Stimulated activated CD8-positive, alpha-beta memory T cell treated with anti-CD3 and anti-CD28 coated beads, Interleukin-15, amount 100 ng/mL, for 4 hours (primary cell): ENCODE results near the gene CARF.
"Not testable (repeated sequence)": the region's sequence is repeated elsewhere in the genome, so short reads cannot be mapped to it uniquely, and the experiment has no call there.

Experiments
- DNase-seq, 2 donors: peaks; one replicate each; pipeline ENCODE4 v3.0.0-alpha.2; 2020; ENCODE audit warnings: low read depth in 2 of 2

The CARF gene

DNA sequence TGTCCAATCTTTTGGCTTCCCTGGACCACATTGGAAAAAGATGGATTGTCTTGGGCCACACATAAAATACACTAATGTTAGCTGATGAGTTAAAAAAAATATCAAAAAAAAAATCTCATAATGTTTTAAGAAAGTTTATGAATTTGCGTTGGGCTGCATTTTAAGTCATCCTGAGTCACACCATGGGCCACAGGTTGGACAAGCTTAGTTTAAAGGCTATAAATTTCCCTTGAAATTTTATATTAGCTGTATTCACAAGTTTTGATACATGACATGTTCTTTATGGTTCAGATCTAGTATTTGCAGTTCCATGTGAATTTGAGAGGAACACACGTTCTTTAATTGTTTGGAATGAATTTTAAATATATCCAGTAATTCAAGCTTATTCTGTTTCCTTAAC lies 21.9 kb downstream of the CARF start:
- no peak for DNase-seq

DNA sequence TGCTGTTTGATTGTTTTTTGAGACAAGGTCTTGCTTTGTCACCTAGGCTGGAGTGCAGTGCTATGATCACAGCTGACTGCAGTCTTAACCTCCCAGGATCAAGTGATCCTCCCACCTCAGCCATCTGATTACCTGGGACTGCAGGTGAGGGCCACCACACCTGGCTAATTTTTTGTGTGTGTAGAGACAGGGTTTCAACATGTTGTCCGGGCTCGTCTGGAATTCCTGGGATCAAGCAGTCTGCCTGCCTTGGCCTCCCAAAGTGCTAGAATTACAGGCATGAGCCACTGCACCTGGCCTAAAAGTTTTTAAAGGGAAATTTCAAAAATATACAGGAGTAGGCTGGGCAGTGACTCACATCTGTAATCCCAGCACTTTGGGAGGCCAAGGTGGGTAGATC lies 22.4 kb downstream of the CARF start:
- DNase-seq = no peak

DNA sequence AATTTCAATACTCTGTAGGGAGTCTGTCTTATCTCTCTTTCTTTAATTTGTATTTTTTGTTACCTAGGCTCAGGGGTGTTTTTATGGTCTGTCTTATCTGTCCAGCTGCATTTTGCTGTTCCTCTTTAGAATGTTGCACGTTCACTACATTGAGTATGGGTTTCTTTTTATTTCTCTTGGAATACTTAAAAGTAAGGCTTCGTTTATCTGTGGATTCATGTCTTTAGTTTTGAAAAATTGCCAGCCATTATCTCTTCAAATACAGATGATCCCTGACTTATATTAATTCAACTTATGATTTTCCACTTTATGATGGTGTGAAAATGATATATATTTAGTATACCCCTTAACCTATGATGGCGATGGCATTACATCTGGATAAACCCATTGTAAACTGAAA lies 26.9 kb downstream of the CARF start:
- DNase-seq = no peak

DNA sequence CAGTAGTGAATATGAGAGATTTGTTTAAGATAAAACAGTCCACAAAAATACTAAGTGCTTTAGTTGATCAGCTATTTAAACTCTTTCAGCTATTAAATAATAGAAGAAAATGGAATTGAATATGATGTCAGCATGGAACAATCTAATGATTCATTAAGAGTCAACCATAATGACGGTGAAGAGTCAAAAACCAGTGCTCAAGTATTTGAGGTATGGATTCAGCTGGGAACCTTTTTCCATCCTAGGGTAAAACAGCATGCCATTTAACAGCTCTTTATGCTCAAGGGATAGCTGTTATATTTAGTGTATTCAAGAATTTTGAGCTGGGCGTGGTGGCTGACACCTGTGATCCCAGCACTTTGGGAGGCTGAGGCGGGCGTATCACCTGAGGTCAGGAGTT lies 29.7 kb downstream of the CARF start:
- no peak for DNase-seq

DNA sequence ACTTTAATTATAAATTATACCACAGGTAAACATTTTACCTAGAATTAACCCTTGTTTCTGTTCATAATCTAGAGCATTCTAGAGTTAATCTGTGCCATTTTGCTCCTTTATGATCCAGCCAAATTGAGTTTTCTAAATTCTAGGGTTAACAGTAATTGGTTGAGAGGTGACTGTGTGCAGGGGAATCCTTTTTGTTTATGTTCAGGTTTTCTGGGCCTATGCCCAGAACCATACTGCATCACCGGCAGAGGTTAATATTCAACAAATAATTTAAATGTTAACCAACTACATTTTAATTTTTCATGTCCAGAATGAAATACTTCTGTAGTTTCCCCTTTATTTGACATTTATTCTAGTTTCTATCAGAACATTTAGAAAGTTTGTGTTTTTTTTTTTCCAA lies 32.3 kb downstream of the CARF start:
- DNase-seq = no peak

DNA sequence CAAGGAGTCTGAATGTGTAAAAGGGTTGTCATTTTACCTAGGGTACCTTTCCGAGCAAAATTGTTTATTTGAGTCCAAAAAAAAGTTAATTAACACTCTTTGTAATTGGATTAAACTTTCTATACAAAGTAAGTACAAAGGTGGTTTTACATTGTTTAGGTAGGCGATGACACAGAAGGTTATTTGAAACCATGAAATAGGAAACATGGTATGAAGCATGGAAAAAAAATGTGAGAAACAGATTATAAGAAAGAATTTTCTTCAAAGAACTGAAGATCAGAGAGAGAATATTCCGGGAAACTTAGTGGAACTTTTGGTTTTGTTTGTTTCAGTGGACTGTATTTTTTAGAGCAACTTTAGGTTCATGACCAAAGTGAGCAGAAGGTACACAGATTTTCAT lies 32.7 kb downstream of the CARF start:
- no peak for DNase-seq

DNA sequence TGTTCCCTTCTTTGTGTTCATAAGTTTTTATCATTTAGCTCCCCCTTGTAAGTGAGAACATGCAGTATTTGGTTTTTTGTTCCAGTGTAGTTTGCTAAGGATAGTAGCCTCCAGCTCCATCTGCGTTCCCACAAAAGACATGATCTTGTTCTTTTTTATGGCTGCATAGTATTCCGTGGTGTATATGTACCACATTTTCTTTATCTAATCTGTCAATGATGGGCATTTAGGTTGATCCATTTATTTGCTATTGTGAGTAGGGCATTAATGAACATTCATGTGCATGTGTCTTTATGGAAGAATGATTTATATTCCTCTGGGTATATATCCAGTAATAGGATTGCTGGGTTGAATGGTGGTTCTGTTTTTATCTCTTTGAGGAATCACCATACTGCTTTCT lies 33.4 kb downstream of the CARF start:
- no peak for DNase-seq

DNA sequence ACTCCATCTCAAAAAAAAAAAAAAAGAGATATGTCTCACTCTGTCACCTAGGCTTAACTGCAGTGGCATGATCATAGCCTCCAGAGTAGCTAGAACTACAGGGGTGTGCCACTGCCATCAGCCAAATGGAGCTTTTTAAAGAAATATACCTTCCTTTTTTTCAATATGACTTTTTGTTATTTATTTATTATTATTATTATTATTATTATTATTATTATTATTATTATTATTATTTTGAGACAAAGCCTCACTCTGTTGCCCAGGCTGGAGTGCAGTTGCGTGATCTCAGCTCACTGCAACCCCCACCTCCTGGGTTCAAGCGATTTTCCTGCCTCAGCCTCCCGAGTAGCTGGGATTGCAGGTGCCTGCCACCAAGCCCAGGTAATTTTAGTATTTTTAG lies 37.3 kb downstream of the CARF start:
- DNase-seq = not testable (repeated sequence)

DNA sequence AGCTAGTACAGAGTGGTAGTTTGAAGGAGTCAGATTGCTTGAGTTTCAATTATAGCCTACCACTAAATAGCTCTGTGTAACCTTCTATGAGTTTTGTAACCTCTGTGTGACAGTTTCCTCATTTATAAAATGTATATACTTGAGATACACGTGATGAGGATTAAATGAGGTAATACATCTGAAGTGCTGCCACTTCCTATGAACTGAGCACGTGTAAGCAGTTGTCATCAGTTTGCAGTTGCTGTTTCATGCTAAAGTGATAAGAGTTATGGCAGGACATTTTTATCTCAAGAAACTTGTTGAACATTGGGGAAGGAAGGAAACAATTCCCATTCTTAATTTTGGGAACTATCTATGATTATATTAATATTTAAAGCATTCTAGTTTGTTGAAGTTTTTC lies 38.5 kb downstream of the CARF start:
- DNase-seq = no peak

DNA sequence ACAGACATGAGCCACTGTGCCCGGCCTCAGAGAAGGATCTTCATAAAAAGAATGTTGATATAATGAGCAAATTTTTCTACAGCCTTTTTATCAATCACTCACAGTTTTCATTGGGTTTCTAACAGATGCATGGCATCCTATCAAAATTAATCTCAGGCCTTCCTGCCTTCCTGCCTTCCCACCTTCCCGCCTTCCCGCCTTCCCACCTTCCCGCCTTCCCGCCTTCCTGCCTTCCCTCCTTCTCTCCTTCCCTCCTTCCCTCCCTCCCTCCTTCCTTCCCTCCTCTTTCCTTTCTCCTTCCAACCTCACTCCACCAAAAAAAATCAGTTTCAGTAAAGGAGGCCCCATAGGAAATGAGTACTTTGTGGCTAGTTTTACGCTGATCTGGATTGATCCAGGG lies 48.4 kb downstream of the CARF start:
- DNase-seq = no peak

DNA sequence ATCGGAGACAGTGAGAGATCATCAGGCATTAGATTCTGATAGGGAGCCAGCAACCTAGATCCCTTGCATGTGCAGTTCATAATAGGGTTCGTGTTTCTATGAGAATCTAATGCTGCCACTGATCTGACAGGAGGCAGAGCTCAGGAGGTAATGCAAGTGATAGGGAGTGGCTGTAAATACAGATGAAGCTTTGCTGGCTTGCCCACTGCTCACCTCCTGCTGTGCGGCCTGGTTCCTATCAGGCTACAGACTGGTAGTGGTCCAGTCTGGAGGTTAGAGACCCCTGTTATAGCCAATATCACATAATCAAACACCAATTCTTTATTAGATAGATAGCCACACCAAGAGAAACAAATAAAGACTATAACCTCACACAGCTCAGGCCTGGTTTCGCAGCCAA lies 51.6 kb downstream of the CARF start:
- DNase-seq = no peak

DNA sequence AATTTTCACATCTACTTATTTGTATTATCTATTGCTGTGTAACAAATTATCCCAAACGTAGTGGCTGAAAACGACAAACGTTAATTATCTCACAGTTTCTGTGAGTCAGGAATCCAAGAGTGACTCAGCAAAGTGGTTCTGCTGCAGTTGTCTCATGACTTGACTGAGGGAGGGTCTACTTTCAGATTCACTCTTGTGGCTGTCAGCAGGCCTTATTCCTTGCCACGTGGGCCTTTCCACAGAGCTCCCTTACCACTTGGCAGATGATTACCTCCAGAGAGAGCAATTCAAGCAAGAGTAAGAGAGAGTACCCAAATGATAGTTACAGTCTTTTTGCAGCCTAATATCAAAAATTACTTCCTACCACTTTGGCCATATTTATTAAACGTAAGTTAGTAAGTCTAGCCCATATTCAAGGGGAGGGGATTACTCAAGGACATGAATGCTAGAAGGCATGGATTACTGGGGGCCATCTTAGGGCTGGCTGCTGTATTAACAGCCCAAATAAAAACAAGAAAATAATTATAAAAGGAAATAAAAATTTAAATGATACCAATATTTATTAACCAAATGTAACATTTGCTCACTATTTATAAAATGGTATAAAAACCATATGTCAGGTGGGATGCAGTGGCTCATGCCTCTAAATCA lies 53.9 kb downstream of the CARF start:
- no peak for DNase-seq

DNA sequence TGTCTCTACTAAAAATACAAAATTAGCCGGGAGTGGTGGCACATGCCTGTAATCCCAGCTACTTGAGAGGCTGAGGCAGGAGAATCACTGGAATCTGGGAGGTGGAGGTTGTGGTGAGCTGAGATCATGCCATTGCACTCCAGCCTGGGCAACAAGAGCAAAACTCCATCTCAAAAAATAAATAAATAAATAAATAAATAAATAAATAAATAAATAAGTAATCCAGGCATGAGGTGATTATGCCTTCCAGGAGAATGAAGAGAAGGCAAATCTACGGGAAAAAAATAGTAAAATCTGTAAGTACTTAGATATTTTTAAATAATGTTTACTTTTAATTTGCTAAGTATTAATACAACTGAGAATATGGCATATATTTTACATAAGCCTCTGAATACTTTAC lies 57.3 kb downstream of the CARF start:
- DNase-seq = not testable (repeated sequence)

DNA sequence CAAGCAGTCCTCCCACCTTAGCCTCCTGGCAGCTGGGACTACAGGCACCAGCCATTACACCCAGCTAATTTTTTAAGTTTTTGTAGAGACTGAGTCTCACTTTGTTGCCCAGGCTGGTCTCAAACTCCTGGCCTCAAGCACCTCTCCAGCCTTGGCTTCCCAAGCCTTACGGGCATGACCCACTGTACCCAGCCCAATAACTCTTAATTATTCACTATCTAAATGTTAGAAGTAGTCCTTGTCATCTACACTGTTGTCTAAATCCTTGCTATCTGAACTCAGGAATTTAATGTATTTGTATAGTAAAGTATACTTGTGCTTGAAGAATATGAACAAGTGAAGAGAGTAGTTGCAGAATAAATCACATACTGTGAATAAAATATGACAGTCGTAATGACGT lies 64.7 kb downstream of the CARF start:
- no peak for DNase-seq

DNA sequence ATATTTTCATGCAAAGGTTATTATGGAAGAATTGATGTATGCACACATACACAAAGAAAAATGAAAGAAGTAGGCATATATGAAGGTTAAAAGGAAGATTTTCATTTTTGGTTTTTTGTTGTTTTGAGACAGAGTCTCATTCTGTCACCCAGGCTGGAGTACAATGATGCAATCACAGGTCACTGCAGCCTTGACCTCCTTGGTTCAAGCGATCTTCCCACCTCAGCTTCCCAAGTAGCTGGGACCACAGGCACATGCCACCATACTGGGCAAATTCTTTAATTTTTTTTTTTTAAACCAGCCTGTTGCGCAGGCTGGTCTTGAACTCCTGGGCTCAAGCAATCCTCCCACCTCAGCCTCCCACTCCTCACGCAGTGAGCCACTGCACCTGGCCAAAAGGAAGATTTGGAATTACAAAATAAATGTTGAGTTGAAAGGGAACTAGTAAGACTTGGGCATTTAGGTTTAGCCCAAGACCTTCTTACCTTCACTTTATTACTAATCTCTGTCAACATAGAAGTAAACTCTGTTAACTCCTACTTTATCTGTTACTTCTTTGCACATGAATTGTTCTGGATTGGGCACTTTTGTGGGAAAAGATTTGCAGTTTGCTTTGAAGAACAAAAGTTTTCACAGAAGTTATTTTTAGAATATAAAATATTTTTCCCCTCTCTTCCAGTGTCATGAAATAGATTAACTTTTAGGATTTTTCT lies 70.9 kb downstream of the CARF start:
- DNase-seq = no peak

DNA sequence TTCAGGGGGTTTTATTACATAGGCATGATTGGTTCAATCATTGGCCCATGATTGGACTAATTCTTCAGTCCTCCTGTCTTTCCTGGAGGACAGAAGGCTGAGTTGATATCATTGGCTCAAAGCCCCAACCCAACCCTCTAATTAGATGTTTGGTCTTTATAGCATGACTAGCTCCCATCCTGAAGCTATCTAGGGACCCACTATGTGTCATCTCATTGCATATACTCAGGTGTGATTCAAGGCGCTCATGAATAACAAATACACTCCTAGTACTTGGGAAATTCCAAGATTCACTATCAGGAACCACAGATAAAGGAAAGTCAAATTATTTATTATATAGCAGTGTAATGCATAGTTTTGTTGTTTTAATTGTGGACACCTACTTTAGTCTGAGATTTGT lies 77.7 kb downstream of the CARF start:
- no peak for DNase-seq

DNA sequence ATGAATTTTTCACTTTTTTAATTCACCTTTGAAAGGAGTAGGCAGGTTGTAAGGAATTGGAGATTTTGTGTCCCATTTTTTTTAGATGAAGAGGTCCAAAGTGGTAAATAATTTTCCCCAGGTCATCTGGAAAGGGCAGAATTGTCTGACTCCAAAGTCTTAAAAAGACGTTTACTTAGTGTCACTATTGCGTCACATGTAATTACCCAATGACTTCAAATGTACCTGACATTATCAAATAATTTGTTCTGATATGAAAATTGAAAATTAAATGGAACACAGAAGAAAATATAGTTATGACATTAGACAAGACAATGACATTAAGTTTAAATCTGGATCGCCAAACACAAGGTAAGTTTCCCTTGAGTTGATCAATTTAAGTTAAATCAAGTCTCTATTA lies 78.4 kb downstream of the CARF start:
- DNase-seq = no peak

DNA sequence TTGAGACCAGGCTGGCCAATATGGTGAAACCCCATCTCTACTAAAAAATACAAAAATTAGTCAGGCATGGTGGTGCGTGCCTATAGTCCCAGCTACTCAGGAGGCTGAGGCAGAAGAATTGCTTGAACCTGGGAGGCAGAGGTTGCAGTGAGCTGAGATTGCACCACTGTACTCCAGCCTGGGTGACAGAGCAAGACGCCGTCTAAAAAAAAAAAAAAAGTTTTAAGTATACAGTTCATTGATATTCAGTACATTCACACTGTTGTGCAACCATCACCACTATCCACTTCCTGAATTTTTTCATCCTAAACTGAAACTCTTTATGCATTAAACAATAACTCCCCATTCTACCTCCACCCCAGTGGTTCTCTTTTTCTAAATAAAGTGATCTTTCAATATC lies 85.0 kb downstream of the CARF start:
- not testable (repeated sequence) for DNase-seq

DNA sequence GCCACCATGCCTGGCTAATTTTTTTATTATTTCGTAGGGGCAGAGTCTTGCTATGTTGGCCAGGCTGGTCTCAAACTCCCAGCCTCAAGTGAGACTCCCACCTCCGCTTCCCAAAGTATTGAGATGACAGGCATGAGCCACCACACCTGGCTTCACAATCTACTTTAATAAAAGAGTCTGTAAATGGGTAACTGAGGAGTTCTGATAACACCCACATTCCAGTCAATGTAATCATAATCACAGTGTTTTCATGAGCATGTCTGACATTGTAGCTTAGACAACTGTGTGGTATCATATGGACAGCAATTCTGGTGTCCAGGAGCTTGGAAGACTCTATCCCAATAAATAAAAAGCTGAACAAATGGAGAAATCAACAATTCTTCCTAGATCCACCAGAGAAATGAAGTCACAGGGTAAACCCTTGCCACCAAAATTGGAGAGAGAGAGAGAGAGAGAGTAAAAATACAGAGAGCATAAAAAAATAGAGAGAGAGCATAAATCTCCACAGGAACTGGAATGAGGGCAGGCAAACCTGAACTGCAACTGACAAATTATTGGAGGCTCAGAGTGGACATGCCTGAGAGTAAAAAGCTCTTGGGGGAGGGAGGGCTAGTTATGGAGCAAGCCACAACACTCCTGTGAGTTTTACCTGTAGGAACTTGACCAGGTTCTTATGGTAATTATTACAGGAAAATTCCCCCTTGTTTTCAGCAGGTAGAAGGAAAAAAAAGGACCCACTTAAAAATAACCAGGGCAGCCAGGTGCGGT lies 90.2 kb downstream of the CARF start:
- no peak for DNase-seq

DNA sequence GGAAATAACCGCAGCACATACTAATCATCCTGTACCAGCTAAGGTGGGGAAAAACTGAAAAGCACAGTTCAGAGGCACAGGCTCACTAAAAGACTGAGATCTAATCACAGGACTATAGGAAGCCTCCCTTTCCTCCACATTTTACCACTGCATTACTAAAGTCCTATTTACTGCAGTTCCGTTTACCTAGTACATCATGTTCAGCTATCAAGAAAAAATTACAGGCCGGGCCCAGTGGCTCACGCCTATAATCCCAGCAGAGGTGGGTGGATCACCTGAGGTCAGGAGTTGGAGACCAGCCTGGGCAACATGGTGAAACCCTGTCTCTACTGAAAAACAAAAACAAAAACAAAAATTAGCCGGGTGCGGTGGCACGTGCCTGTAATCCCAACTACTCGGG lies 91.6 kb downstream of the CARF start:
- no peak for DNase-seq

DNA sequence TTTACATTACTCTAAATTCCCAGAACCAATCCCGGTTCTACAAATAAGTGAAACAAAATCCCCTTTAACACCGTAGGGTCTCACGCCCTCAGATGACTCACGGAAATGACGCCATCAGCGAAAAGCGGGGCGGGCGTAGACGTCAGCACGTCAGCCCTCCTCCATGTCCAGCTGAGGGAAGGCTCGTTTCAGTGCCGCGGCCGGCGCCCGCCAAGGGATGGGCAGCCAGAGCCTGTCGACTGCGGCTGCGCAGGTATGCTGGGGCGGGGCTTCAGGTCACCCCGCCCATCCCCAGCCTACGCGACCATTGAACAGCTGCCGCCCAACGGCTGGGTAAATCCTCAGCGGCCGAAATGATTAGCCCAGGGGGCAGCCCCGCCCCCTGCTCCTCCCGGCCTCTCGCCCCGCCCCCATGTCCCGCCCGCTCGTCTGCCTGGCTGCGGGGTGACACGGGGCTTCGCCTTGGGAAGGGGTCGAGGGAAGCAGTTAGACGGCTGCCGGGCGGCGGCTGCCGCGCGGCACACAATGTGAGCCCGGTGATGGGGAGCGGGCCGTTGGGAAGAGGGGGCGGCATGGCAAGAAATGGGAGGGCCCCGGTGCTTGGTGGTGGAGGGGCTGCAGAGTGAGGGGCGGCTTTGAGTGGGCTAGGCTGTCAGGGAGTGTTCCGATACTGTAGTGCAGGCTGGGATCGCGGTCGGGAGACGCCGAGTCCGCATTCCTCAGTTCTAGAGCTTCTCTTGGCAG lies 102.6 kb downstream of the CARF start, which contains the start of gene NBEAL1:
Gene NBEAL1 (plus strand): TSS at position 420 of the 744 bp plus-strand sequence. CDS start 1,510 bp downstream, outside the sequence.
- DNase-seq = peak; percentile 94 to 96

DNA sequence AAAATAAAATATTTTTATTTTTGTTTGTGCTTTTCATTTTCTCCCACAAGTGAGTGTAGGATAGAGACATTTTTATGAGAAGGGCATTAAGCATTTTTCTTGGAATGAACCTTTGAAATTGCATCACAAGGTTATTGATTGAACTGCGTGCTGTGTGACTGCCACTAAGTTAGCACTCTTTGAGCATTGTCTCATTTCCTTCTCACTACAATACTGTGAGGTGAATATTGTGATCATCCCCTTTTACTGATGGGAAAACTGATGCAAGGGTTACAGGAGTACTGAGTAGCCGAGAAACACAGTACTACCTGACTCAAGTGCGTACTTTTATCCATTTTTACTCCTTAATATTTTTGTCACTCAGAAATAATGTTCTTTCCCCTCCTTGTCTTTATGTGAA lies 104.6 kb downstream of the CARF start:
- no peak for DNase-seq
